Gastroesophageal sphincter (tissue), 2 donors: ENCODE measurements around the gene OR56A3.

Experiments used
- EP300 ChIP-seq: sonication (generic); formaldehyde crosslinking; IDR thresholded peaks from one replicate; pipeline ENCODE4 v1.6.1; 2017; ENCODE audit warnings: antibody characterized with exemption, mild to moderate bottlenecking
- POLR2A ChIP-seq, 2 donors: fragments of 450-650 bp; IDR thresholded peaks; one replicate each; pipeline ENCODE4 v1.6.1; 2017; ENCODE audit warnings: antibody characterized with exemption in 2 of 2, mild to moderate bottlenecking in 2 of 2, moderate library complexity in 1 of 2

GRCh38 chr11:5929571-5930368, 12.3 kb upstream of the OR56A3 start:
- no peak for TF ChIP-seq POLR2A (IDR thresholded peaks at IDR 0.05)
- no peak for TF ChIP-seq EP300
